ENCODE data around the gene KAZN.

GRCh38 chr1:14915356-14916054 lies 317.0 kb downstream of the KAZN start:
- TF ChIP-seq KDM1A (IDR thresholded peaks at IDR 0.05; ENCODE audit: borderline replicate concordance, low read length): peak; percentile 96
- TF ChIP-seq CTCF (IDR thresholded peaks at IDR 0.05; ENCODE audit: control extremely low read depth in 1 of 3, insufficient read depth in 1 of 3, low read depth in 1 of 3, low read length in 3 of 3): peak; percentile 73 to 93 (median 89)
- TF ChIP-seq CTBP2 (IDR thresholded peaks at IDR 0.05; ENCODE audit: borderline replicate concordance, insufficient read depth, insufficient read length, low read length): no peak
- 0 out of 4 replicates have a peak, but pooled peaks of 1 of the 2 experiments have one; percentile 55 for TF ChIP-seq HDAC2 (IDR thresholded peaks at IDR 0.05; ENCODE audit: borderline replicate concordance in 1 of 2, low read depth in 2 of 2, low read length in 2 of 2)
- no peak for TF ChIP-seq POLR2AphosphoS5 (IDR thresholded peaks at IDR 0.05; ENCODE audit: low read depth, low read length)
- no peak for TF ChIP-seq KDM5A (IDR thresholded peaks at IDR 0.05; ENCODE audit: low read length)
